HCT116 (cell line): ENCODE results near the gene PMEPA1. TPM values are rescaled to one million over a fixed set of nuclear protein-coding genes. Genes with fewer than 3 reads are reported as not detected.

Source experiments
- ATAC-seq: fragments of 200-7000 bp; cut with Tn5 transposase; 2 replicates; pipeline ENCODE4 v1.9.1; 2020; ENCODE audit warnings: mild to moderate bottlenecking, moderate library complexity
- BruUV-seq: library from RNA; stranded (reverse); fragments of 400-500 nt; replicated peaks from 2 replicates; lab custom pipeline; 2021; lab: Mats Ljungman, UMichigan
- CTCF ChIA-PET: fragments of 300-600 bp; sonication (Branson Sonifier 250); formaldehyde crosslinking; loops from one replicate; lab custom pipeline; 2021; ENCODE audit warnings: antibody characterized with exemption; lab: Charles Lee
- POLR2A ChIA-PET: fragments of 300-600, 350-600 bp; sonication (Branson Sonifier 250); formaldehyde crosslinking; loops from one replicate; lab custom pipeline; 2021; ENCODE audit warnings: antibody characterized with exemption; lab: Charles Lee
- RAD21 ChIA-PET, 2 experiments: fragments of 300-600 bp; sonication (Branson Sonifier 250); formaldehyde crosslinking; loops; one replicate each; lab custom pipeline; 2023; ENCODE audit warnings: low total read pairs in 2 of 2; ENCODE audit not compliant: uncharacterized antibody in 2 of 2, unreplicated experiment in 2 of 2, low non-redundant PET in 1 of 2; lab: Charles Lee
- DNase-seq: peaks from one replicate; pipeline ENCODE4 v3.0.0-alpha.2; 2010; ENCODE audit warnings: low read depth, low spot score
- H2AFZ ChIP-seq: fragments of 200-600 bp; shearing (Covaris generic), sonication (generic); 2 replicates; pipeline ENCODE4 v1.6.1; 2017; ENCODE audit warnings: low read depth, mixed run types, mixed read lengths, antibody characterized with exemption, low read length; ENCODE audit not compliant: poor library complexity, severe bottlenecking
- H3K27ac ChIP-seq: 2 replicates; pipeline ENCODE4 v1.5.1; 2012; ENCODE audit warnings: low read depth, low read length
- H3K27me3 ChIP-seq: fragments of 200-600 bp; sonication (generic); 2 replicates; pipeline ENCODE4 v1.6.1; 2016; ENCODE audit warnings: mixed run types, low read length, mixed read lengths; ENCODE audit not compliant: insufficient read depth
- H3K36me3 ChIP-seq, 2 experiments: fragments of 200-500 bp in 1 of 2; fragments of 200-600 bp in 1 of 2; sonication (Bioruptor generic) in 1 of 2; sonication (generic) in 1 of 2; 2 replicates each; pipeline versions ENCODE4 v1.5.1 to v1.6.1; 2014 to 2016; ENCODE audit warnings: low read length in 2 of 2, inconsistent platforms in 1 of 2, mixed read lengths in 1 of 2, mixed run types in 1 of 2; ENCODE audit not compliant: insufficient read depth in 2 of 2, control insufficient read depth in 1 of 2
- H3K4me1 ChIP-seq, 2 experiments: fragments of 200-600 bp in 1 of 2; sonication (generic) in 1 of 2; 2 replicates each; pipeline versions ENCODE4 v1.5.1 to v1.6.1; 2012 to 2017; ENCODE audit warnings: low read length in 2 of 2, inconsistent platforms in 1 of 2, mild to moderate bottlenecking in 1 of 2, mixed read lengths in 1 of 2, mixed run types in 1 of 2, moderate library complexity in 1 of 2; ENCODE audit not compliant: insufficient read depth in 2 of 2, control insufficient read depth in 1 of 2
- H3K4me2 ChIP-seq: fragments of 200-600 bp; sonication (generic); 2 replicates; pipeline ENCODE4 v1.6.1; 2017; ENCODE audit warnings: mixed run types, low read length, mixed read lengths
- H3K4me3 ChIP-seq, 2 experiments: fragments of 200-600 bp in 1 of 2; sonication (generic) in 1 of 2; replicated peaks in 1 of 2; 2 replicates each; pipeline ENCODE4 v1.5.1; 2011 to 2016; ENCODE audit warnings: low read length in 2 of 2, control low read depth in 1 of 2, low read depth in 1 of 2, mild to moderate bottlenecking in 1 of 2, mixed read lengths in 1 of 2, mixed run types in 1 of 2
- H3K79me2 ChIP-seq: fragments of 200-600 bp; sonication (generic); 2 replicates; pipeline ENCODE4 v1.6.1; 2017; ENCODE audit warnings: mild to moderate bottlenecking, mixed run types, low read length, moderate library complexity, mixed read lengths; ENCODE audit not compliant: insufficient read depth
- H3K9ac ChIP-seq: fragments of 200-600 bp; sonication (generic); 2 replicates; pipeline ENCODE4 v1.6.1; 2016; ENCODE audit warnings: low read length, mixed read lengths
- H3K9me2 ChIP-seq: fragments of 200-600 bp; sonication (generic), shearing (Covaris generic); 2 replicates; pipeline ENCODE4 v1.6.1; 2017; ENCODE audit warnings: mixed run types, mild to moderate bottlenecking, moderate library complexity; ENCODE audit not compliant: insufficient read depth
- H3K9me3 ChIP-seq, 2 experiments: fragments of 200-500 bp in 1 of 2; fragments of 200-600 bp in 1 of 2; sonication (Bioruptor generic) in 1 of 2; sonication (generic) in 1 of 2; 2 replicates each; pipeline ENCODE4 v1.6.1; 2014 to 2017; ENCODE audit warnings: low read length in 2 of 2, mixed read lengths in 2 of 2, inconsistent platforms in 1 of 2, low read depth in 1 of 2, mild to moderate bottlenecking in 1 of 2, mixed run types in 1 of 2, moderate library complexity in 1 of 2; ENCODE audit not compliant: control insufficient read depth in 1 of 2, insufficient read depth in 1 of 2
- H4K20me1 ChIP-seq: fragments of 200-600 bp; sonication (generic), shearing (Covaris generic); 2 replicates; pipeline ENCODE4 v1.6.1; 2017; ENCODE audit warnings: mixed run types, mild to moderate bottlenecking, moderate library complexity; ENCODE audit not compliant: insufficient read depth
- CTCF ChIP-seq, 3 experiments: fragments of 200-600 bp in 1 of 3; sonication (generic) in 1 of 3; IDR thresholded peaks in 2 of 3; conservative IDR thresholded peaks in 1 of 3; 2 replicates each; pipeline ENCODE4 v1.5.1; 2012 to 2017; ENCODE audit warnings: low read depth in 2 of 3, low read length in 2 of 3, antibody characterized with exemption in 1 of 3, borderline replicate concordance in 1 of 3, control low read depth in 1 of 3, mild to moderate bottlenecking in 1 of 3, mixed read lengths in 1 of 3, mixed run types in 1 of 3, moderate library complexity in 1 of 3; ENCODE audit not compliant: insufficient read depth in 1 of 3
- ELF1 ChIP-seq: IDR thresholded peaks from 2 replicates; pipeline ENCODE4 v1.6.1; 2012; ENCODE audit warnings: low read depth, borderline replicate concordance
- EZH2 ChIP-seq: fragments of 200-600 bp; sonication (generic); IDR thresholded peaks from 2 replicates; pipeline ENCODE4 v1.6.1; 2017; ENCODE audit warnings: antibody characterized with exemption, mixed run types
- JUND ChIP-seq: IDR thresholded peaks from 2 replicates; pipeline ENCODE4 v1.6.1; 2012
- RAD21 ChIP-seq: IDR thresholded peaks from 2 replicates; pipeline ENCODE4 v1.6.1; 2012; ENCODE audit warnings: low read depth, mild to moderate bottlenecking
- REST ChIP-seq: IDR thresholded peaks from 2 replicates; pipeline ENCODE4 v1.6.1; 2012; ENCODE audit warnings: low read depth
- SIN3A ChIP-seq: IDR thresholded peaks from 2 replicates; pipeline ENCODE4 v1.6.1; 2012; ENCODE audit warnings: low read depth
- SP1 ChIP-seq: IDR thresholded peaks from 2 replicates; pipeline ENCODE4 v1.6.1; 2012; ENCODE audit warnings: low read depth
- intact Hi-C: fragments of 100-400 bp; cut with micrococcal nuclease; formaldehyde crosslinking; loops from 2 replicates; pipeline ENCODE4 v1.10.0; 2022
- total RNA-seq: library from RNA; stranded (reverse); gene quantifications from one replicate; pipeline ENCODE4 v1.2.1, GENCODE V29; 2021; ENCODE audit not compliant: unreplicated experiment

PMEPA1 gene
- total RNA-seq, 1 experiment from 2014 or later, result 0.64 TPM

GRCh38 chr20:57719951-57720350 is 10.1 kb upstream of the PMEPA1 start:
- Histone ChIP-seq H4K20me1 (no peaks in the 10 kb centered on the region), H3K9me2 (no peaks in the 10 kb centered on the region), H2AFZ (no peak overlapping the region), H3K4me2 (no peak overlapping the region), H3K4me1 (peaks cover 6 to 17% of the 10 kb centered on the region in 2 experiments; a peak in 3 of 4 replicates), H3K79me2 (no peaks in the 10 kb centered on the region), H3K9me3 (no peaks in the 10 kb centered on the region), H3K36me3 (no peaks in the 10 kb centered on the region), H3K27me3 (peaks cover 69% of the 10 kb centered on the region), H3K9ac (no peak overlapping the region), H3K27ac (no peak overlapping the region), H3K4me3 (no peak overlapping the region)
- intact Hi-C loops, result no loop called here
- ChIA-PET RAD21 (no interaction called here), POLR2A (no interaction called here), CTCF (no interaction called here)
- ATAC-seq, result no peak
- TF ChIP-seq RAD21 (no peak), REST (no peak), EZH2 (no peak), JUND (no peak), SP1 (no peak), ELF1 (no peak), CTCF (IDR thresholded peaks at IDR 0.05 in 2 of 3, conservative IDR thresholded peaks at IDR 0.05 in 1 of 3; ENCODE audit: borderline replicate concordance in 1 of 3, insufficient read depth in 1 of 3, low read depth in 2 of 3, low read length in 2 of 3) (no peak), SIN3A (no peak)
- no TSS peak for BruUV-seq
- no peak for DNase-seq
